ENCODE measurements around the gene ZNF544. TPM values are rescaled to one million over a fixed set of nuclear protein-coding genes. Genes with fewer than 3 reads are reported as not detected.
A peak's percentile ranks its signal among the peaks of the same experiment; 100 is the strongest.

Gene ZNF544
- total RNA-seq, 1 donor = 32.9 TPM

- peak within 1 kb of the TSS; percentile 99 for H3K4me3 ChIP-seq (ENCODE audit: insufficient read depth, low read length)
- TF ChIP-seq CTCF (IDR thresholded peaks at IDR 0.05; ENCODE audit: extremely low read depth, low read depth, low read length) = no peak
- H3K9me3 ChIP-seq (ENCODE audit: low read depth, low read length) = peaks cover 37% of the 10 kb centered on the region
- no peaks in the 10 kb centered on the region for H4K20me1 ChIP-seq (ENCODE audit: insufficient read depth, low read length)
- no peaks in the 10 kb centered on the region for H3K27me3 ChIP-seq (ENCODE audit: insufficient read depth, low read length)
- peaks cover 36% of the 10 kb centered on the region for H3K36me3 ChIP-seq (ENCODE audit: insufficient read depth, low read length)
- H2AFZ ChIP-seq (ENCODE audit: low read length) = peak within 1 kb of the TSS; percentile 95
- peak within 1 kb of the TSS; percentile 84 for H3K4me2 ChIP-seq (ENCODE audit: insufficient read depth, low read length)
- DNase-seq (ENCODE audit: insufficient read length, low spot score, missing footprints) = peak; percentile 99
- H3K27ac ChIP-seq (ENCODE audit: low read depth, low read length) = peak within 1 kb of the TSS; percentile 98
- H3K4me1 ChIP-seq (ENCODE audit: insufficient read depth, low read length) = peaks cover 3% of the 10 kb centered on the region
- H3K79me2 ChIP-seq (ENCODE audit: insufficient read depth, low read length) = peaks cover 61% of the 10 kb centered on the region
Observed at GRCh38 chr19:58182989-58183816, 45.5 kb upstream of the ZNF544 start, which contains the start of gene ZNF274. ZNF274 (plus strand) TSS chr19:58183061; CDS start chr19:58183966, 905 bp downstream.

DNA sequence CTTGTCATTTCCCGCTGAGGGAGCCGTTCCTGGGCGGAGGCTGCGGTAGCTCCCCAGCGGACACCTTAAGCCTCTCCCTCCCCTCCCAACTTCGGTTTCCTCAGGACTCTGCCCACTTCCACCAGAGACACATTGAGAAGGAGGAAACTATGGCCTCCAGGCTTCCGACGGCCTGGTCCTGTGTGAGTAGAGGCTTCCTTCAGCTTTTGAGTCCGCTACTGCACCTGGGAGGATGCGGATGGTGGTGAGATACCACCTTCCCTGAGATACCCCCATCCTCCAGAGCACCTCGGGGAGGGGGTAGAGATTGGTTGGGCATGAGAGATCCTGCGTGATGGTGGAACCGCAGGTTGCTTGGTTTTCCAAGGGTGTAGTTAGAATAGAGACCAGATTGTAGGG is 44.9 kb upstream of the ZNF544 start:
- Histone ChIP-seq H3K79me2 (ENCODE audit: insufficient read depth, low read length) (peaks cover 61% of the 10 kb centered on the region), H3K4me1 (ENCODE audit: insufficient read depth, low read length) (peaks cover 3% of the 10 kb centered on the region), H3K27ac (ENCODE audit: low read depth, low read length) (peak overlapping the region; percentile 98), H3K27me3 (ENCODE audit: insufficient read depth, low read length) (no peaks in the 10 kb centered on the region), H3K4me3 (ENCODE audit: insufficient read depth, low read length) (peak overlapping the region; percentile 99), H3K4me2 (ENCODE audit: insufficient read depth, low read length) (peak overlapping the region; percentile 84), H3K36me3 (ENCODE audit: insufficient read depth, low read length) (peaks cover 33% of the 10 kb centered on the region), H4K20me1 (ENCODE audit: insufficient read depth, low read length) (no peaks in the 10 kb centered on the region), H2AFZ (ENCODE audit: low read length) (peak overlapping the region; percentile 95), H3K9me3 (ENCODE audit: low read depth, low read length) (peaks cover 36% of the 10 kb centered on the region)
- no peak for DNase-seq (ENCODE audit: insufficient read length, low spot score, missing footprints)
- no peak for TF ChIP-seq CTCF (IDR thresholded peaks at IDR 0.05; ENCODE audit: extremely low read depth, low read depth, low read length)

DNA sequence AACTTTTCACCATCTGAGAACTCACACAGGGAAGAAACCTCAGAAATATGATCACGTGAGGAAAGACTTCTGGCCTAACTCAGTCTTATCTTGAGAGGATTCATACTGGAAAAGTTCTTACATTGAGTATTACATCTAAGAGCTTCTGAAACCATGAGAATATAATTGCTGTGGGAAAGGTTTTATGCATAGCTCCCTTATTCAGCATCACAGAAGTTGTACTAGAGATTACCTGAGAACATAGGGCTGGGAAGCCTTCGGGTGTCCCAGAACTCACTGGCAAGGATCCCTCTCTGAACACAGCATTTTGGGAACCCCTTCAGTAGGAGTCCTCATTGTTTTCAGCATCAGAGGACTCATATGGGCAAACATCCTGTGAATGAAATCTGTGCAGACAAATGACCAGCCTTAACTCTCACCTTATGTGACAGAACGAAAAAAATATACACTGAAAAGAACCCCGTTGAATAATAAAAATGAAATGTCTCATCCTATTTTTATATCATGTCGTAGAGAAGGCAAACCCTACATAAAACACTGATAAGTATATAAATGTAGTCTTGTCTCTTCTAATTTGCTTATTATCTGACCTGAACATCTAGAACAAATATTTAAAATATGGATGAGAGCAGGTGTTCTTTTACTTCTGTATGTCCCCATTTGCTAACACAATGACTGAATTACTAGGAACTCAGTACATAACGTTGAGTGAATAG is 31.7 kb upstream of the ZNF544 start:
- H3K27me3 ChIP-seq (ENCODE audit: insufficient read depth, low read length) = no peaks in the 10 kb centered on the region
- no peaks in the 10 kb centered on the region for H4K20me1 ChIP-seq (ENCODE audit: insufficient read depth, low read length)
- peaks cover 74% of the 10 kb centered on the region for H3K9me3 ChIP-seq (ENCODE audit: low read depth, low read length)
- H3K79me2 ChIP-seq (ENCODE audit: insufficient read depth, low read length) = peaks cover 12% of the 10 kb centered on the region
- H2AFZ ChIP-seq (ENCODE audit: low read length) = no peak overlapping the region
- DNase-seq (ENCODE audit: insufficient read length, low spot score, missing footprints) = no peak
- peaks cover 88% of the 10 kb centered on the region for H3K36me3 ChIP-seq (ENCODE audit: insufficient read depth, low read length)
- no peak for TF ChIP-seq CTCF (IDR thresholded peaks at IDR 0.05; ENCODE audit: extremely low read depth, low read depth, low read length)
- H3K4me3 ChIP-seq (ENCODE audit: insufficient read depth, low read length) = no peak overlapping the region
- no peak overlapping the region for H3K27ac ChIP-seq (ENCODE audit: low read depth, low read length)
- no peak overlapping the region for H3K4me2 ChIP-seq (ENCODE audit: insufficient read depth, low read length)
- no peaks in the 10 kb centered on the region for H3K4me1 ChIP-seq (ENCODE audit: insufficient read depth, low read length)

All from osteoblast (primary cell).